GM12874 (cell line): ENCODE measurements around the gene CDH2.

ENCODE experiments used
- CTCF ChIP-seq: IDR thresholded peaks from 2 replicates; pipeline ENCODE4 v1.5.1; 2011; ENCODE audit warnings: low read depth, mild to moderate bottlenecking, control low read depth, low read length, moderate library complexity; ENCODE audit not compliant: insufficient read depth

The CDH2 gene

GRCh38 chr18:28125051-28125450 lies 51.9 kb downstream of the CDH2 start:
- no peak for TF ChIP-seq CTCF

- no peak for TF ChIP-seq CTCF
Observed at GRCh38 chr18:28124131-28125029, 52.5 kb downstream of the CDH2 start.

GRCh38 chr18:28123401-28124030 lies 53.4 kb downstream of the CDH2 start:
- TF ChIP-seq CTCF, result no peak

- TF ChIP-seq CTCF, result no peak
Observed at GRCh38 chr18:28120828-28121515, 56.0 kb downstream of the CDH2 start.

GRCh38 chr18:28116461-28116860 lies 60.5 kb downstream of the CDH2 start:
- TF ChIP-seq CTCF, result no peak

GRCh38 chr18:28115149-28115550 lies 61.8 kb downstream of the CDH2 start:
- TF ChIP-seq CTCF, result no peak

GRCh38 chr18:28114472-28114871 lies 62.5 kb downstream of the CDH2 start:
- no peak for TF ChIP-seq CTCF
